SK-N-SH treated with all-trans-retinoic acid at 6 μM for 48 hours (cell line): ENCODE results near the gene TTC23.

ENCODE experiments used
- ATAC-seq: fragments of 200-7000 bp; cut with Tn5 transposase; 3 replicates; pipeline ENCODE4 v1.9.1; 2020; ENCODE audit warnings: mild to moderate bottlenecking, moderate library complexity
- ARNTL ChIP-seq: fragments of 450-650 bp; formaldehyde crosslinking; IDR thresholded peaks from 2 replicates; pipeline ENCODE4 v1.5.0; 2020; ENCODE audit warnings: low read depth, mild to moderate bottlenecking, moderate library complexity, borderline replicate concordance
- CSDC2 ChIP-seq: fragments of 250-450 bp; sonication (Bioruptor Pico); IDR thresholded peaks from 2 replicates; pipeline ENCODE4 v1.5.0; 2020; ENCODE audit warnings: mild to moderate bottlenecking, moderate library complexity
- CSRNP3 ChIP-seq: fragments of 250-450 bp; sonication (Bioruptor Pico); IDR thresholded peaks from 2 replicates; pipeline ENCODE4 v1.5.1; 2021; ENCODE audit warnings: mild to moderate bottlenecking, moderate library complexity
- ESRRG ChIP-seq: fragments of 250-450 bp; sonication (Bioruptor Pico); IDR thresholded peaks from 2 replicates; pipeline ENCODE4 v1.6.1; 2021; ENCODE audit warnings: mild to moderate bottlenecking
- GLIS3 ChIP-seq: fragments of 250-450 bp; sonication (Bioruptor Pico); IDR thresholded peaks from 2 replicates; pipeline ENCODE4 v1.5.0; 2020; ENCODE audit warnings: mild to moderate bottlenecking, moderate library complexity
- PATZ1 ChIP-seq: fragments of 250-450 bp; sonication (Bioruptor Pico); IDR thresholded peaks from 2 replicates; pipeline ENCODE4 v1.8.0; 2020; ENCODE audit warnings: mild to moderate bottlenecking, moderate library complexity, borderline replicate concordance
- PPARA ChIP-seq: fragments of 250-450 bp; sonication (Bioruptor Pico); IDR thresholded peaks from 2 replicates; pipeline ENCODE4 v1.5.0; 2020; ENCODE audit warnings: mild to moderate bottlenecking, borderline replicate concordance
- RARB ChIP-seq: fragments of 250-450 bp; sonication (Bioruptor Pico); IDR thresholded peaks from 2 replicates; pipeline ENCODE4 v1.8.0; 2021; ENCODE audit warnings: mild to moderate bottlenecking, moderate library complexity
- SNAI2 ChIP-seq: fragments of 250-450 bp; sonication (Bioruptor Pico); IDR thresholded peaks from 2 replicates; pipeline ENCODE4 v1.5.0; 2020; ENCODE audit warnings: mild to moderate bottlenecking, moderate library complexity
- TCF4 ChIP-seq: fragments of 250-450 bp; sonication (Bioruptor Pico); IDR thresholded peaks from 2 replicates; pipeline ENCODE4 v1.8.0; 2021; ENCODE audit warnings: mild to moderate bottlenecking, moderate library complexity, borderline replicate concordance
- TOX ChIP-seq: fragments of 250-450 bp; sonication (Bioruptor Pico); IDR thresholded peaks from 2 replicates; pipeline ENCODE4 v1.8.0; 2021; ENCODE audit warnings: mild to moderate bottlenecking, moderate library complexity, borderline replicate concordance
- ZC3H10 ChIP-seq: fragments of 250-450 bp; sonication (Bioruptor Pico); IDR thresholded peaks from 2 replicates; pipeline ENCODE4 v1.5.1; 2021; ENCODE audit warnings: mild to moderate bottlenecking, moderate library complexity
- ZFP3 ChIP-seq: fragments of 250-450 bp; sonication (Bioruptor Pico); IDR thresholded peaks from 2 replicates; pipeline ENCODE4 v1.5.0; 2020; ENCODE audit warnings: mild to moderate bottlenecking, moderate library complexity
- ZNF70 ChIP-seq: fragments of 450-650 bp; formaldehyde crosslinking; IDR thresholded peaks from 2 replicates; pipeline ENCODE4 v1.5.0; 2020; ENCODE audit warnings: mild to moderate bottlenecking, moderate library complexity
- ZNF8 ChIP-seq: fragments of 450-650 bp; formaldehyde crosslinking; IDR thresholded peaks from 2 replicates; pipeline ENCODE4 v1.5.0; 2020; ENCODE audit warnings: mild to moderate bottlenecking, moderate library complexity
- TF ChIP-seq, protein P1 (sequence below): fragments of 250-450 bp; sonication (Bioruptor Pico); IDR thresholded peaks from 2 replicates; pipeline ENCODE4 v1.5.0; 2020; ENCODE audit warnings: mild to moderate bottlenecking, moderate library complexity

Gene TTC23

GRCh38 chr15:99121691-99122410, 127.5 kb downstream of the TTC23 start:
- no peak for TF ChIP-seq GLIS3 (CRISPR knock-in tag)
- TF ChIP-seq, protein P1, sequence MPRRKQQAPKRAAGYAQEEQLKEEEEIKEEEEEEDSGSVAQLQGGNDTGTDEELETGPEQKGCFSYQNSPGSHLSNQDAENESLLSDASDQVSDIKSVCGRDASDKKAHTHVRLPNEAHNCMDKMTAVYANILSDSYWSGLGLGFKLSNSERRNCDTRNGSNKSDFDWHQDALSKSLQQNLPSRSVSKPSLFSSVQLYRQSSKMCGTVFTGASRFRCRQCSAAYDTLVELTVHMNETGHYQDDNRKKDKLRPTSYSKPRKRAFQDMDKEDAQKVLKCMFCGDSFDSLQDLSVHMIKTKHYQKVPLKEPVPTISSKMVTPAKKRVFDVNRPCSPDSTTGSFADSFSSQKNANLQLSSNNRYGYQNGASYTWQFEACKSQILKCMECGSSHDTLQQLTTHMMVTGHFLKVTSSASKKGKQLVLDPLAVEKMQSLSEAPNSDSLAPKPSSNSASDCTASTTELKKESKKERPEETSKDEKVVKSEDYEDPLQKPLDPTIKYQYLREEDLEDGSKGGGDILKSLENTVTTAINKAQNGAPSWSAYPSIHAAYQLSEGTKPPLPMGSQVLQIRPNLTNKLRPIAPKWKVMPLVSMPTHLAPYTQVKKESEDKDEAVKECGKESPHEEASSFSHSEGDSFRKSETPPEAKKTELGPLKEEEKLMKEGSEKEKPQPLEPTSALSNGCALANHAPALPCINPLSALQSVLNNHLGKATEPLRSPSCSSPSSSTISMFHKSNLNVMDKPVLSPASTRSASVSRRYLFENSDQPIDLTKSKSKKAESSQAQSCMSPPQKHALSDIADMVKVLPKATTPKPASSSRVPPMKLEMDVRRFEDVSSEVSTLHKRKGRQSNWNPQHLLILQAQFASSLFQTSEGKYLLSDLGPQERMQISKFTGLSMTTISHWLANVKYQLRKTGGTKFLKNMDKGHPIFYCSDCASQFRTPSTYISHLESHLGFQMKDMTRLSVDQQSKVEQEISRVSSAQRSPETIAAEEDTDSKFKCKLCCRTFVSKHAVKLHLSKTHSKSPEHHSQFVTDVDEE (CRISPR knock-in tag) = no peak
- TF ChIP-seq, all 23 proteins: peak for 0
- no peak for ATAC-seq

- ATAC-seq = no peak
- TF ChIP-seq ZC3H10 (CRISPR knock-in tag) (no peak), TOX (no peak), PATZ1 (CRISPR knock-in tag) (no peak), ZNF70 (CRISPR knock-in tag) (no peak), RARB (CRISPR knock-in tag) (no peak), GLIS3 (CRISPR knock-in tag) (no peak)
- TF ChIP-seq, protein P1 (CRISPR knock-in tag) = no peak
Observed at GRCh38 chr15:99121207-99121606, 128.2 kb downstream of the TTC23 start.

DNA sequence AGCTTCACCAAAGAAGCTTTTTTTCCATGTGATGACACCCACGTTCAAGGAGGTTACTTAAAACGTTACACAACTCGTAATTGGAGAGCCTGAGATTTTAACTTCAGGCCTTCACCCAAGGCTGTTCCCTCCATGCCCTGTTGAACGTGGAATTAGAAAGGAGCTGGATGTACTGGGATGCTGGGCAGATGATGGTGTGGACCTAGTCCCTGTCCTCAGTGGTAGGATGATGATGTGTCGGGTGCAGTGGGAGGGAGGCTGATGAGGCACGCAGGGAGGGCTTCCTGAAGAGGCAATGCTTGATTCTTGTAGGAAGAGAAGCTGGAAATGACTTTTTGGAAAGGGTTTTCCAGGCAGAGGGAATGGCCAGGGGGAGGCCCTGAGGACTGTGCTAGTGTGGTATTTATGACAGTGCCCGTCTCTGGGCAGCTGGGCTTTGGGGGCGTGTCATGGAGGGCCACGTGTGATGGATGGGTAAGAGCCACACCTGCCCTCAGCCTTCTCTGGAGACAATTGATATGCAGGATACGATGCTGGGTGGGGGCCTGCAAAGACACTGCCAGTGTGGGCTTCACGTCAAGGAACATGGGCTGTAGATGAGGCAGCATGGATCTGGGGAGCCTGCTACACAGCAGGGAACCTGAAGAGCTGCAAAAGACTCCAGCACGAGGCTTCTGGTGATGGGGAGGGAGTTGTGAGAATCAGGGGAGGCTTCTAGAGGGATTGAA, 129.2 kb downstream of the TTC23 start:
- no peak for ATAC-seq
- TF ChIP-seq CSDC2 (no peak), SNAI2 (no peak), ARNTL (no peak), RARB (CRISPR knock-in tag) (no peak), ESRRG (CRISPR knock-in tag) (no peak), ZFP3 (CRISPR knock-in tag) (no peak), ZC3H10 (CRISPR knock-in tag) (no peak)

- no peak for TF ChIP-seq PPARA (CRISPR knock-in tag)
- no peak for TF ChIP-seq CSRNP3 (CRISPR knock-in tag)
- TF ChIP-seq ARNTL = no peak
- no peak for TF ChIP-seq SNAI2
- TF ChIP-seq ZNF8 (CRISPR knock-in tag) = no peak
- TF ChIP-seq TCF4 (CRISPR knock-in tag) = no peak
- TF ChIP-seq ZFP3 (CRISPR knock-in tag) = no peak
- ATAC-seq = no peak
Observed at GRCh38 chr15:99118801-99119546, 130.4 kb downstream of the TTC23 start.
